B cell (primary cell): ENCODE data around the gene APCDD1L. TPM values are rescaled to one million over a fixed set of nuclear protein-coding genes. Genes with fewer than 3 reads are reported as not detected.

Experiments used
- ATAC-seq: fragments of 200-7000 bp; cut with Tn5 transposase; one replicate; pipeline ENCODE4 v1.10.0; 2021; ENCODE audit warnings: low read depth, mild to moderate bottlenecking, moderate number of reproducible peaks, moderate library complexity
- CTCF ChIA-PET: fragments of 350-600 bp; sonication (Branson Sonifier 250); formaldehyde crosslinking; loops from one replicate; lab custom pipeline; 2021; ENCODE audit warnings: antibody characterized with exemption, inconsistent platforms; lab: Charles Lee
- POLR2A ChIA-PET: fragments of 350-600 bp; sonication (Branson Sonifier 250); formaldehyde crosslinking; loops from one replicate; lab custom pipeline; 2021; ENCODE audit warnings: antibody characterized with exemption; lab: Charles Lee
- DNase-seq: peaks from one replicate; pipeline ENCODE4 v3.0.0; 2013
- H2AFZ ChIP-seq: 2 replicates; pipeline ENCODE4 v1.6.1; 2012; ENCODE audit warnings: mild to moderate bottlenecking, low read depth, low read length; ENCODE audit not compliant: insufficient read depth, poor library complexity, severe bottlenecking
- H3K27ac ChIP-seq, 2 donors: 1 replicate in 1 of 2; 2 replicates in 1 of 2; pipeline ENCODE4 v1.5.1; 2012 to 2013; ENCODE audit warnings: low read length in 2 of 2, mild to moderate bottlenecking in 2 of 2, moderate library complexity in 1 of 2
- H3K27me3 ChIP-seq, 4 experiments: fragments of 200-600 bp in 1 of 4; sonication (generic) in 1 of 4; replicated peaks in 1 of 4; 1 replicate in 2 of 4; 2 replicates in 2 of 4; pipeline versions ENCODE4 v1.6.1 to v1.7.0; 2013 to 2016; ENCODE audit warnings: low read length in 3 of 4, mild to moderate bottlenecking in 2 of 4, mixed read lengths in 1 of 4, moderate library complexity in 1 of 4; ENCODE audit not compliant: insufficient read depth in 4 of 4, control insufficient read depth in 3 of 4; ENCODE audit errors: control extremely low read depth in 1 of 4
- H3K36me3 ChIP-seq, 2 experiments: replicated peaks in 1 of 2; 1 replicate in 1 of 2; 2 replicates in 1 of 2; pipeline versions ENCODE4 v1.6.1 to v1.7.1; 2013; ENCODE audit warnings: low read length in 1 of 2; ENCODE audit not compliant: insufficient read depth in 2 of 2, control insufficient read depth in 1 of 2; ENCODE audit errors: control extremely low read depth in 1 of 2, extremely low read depth in 1 of 2
- H3K4me1 ChIP-seq, 2 donors: fragments of 200-600 bp in 1 of 2; sonication (generic) in 1 of 2; 1 replicate in 1 of 2; 2 replicates in 1 of 2; pipeline versions ENCODE4 v1.5.1 to v1.6.1; 2013 to 2017; ENCODE audit warnings: low read length in 2 of 2; ENCODE audit not compliant: control insufficient read depth in 2 of 2, insufficient read depth in 2 of 2
- H3K4me2 ChIP-seq: replicated peaks from 2 replicates; pipeline ENCODE3; 2012; ENCODE audit warnings: mild to moderate bottlenecking, low read depth, low read length; ENCODE audit not compliant: poor library complexity, severe bottlenecking
- H3K4me3 ChIP-seq, 5 experiments: fragments of 200-600 bp in 1 of 5; sonication (generic) in 1 of 5; 1 replicate in 3 of 5; 2 replicates in 2 of 5; pipeline versions ENCODE4 v1.5.1 to v1.7.0; 2011 to 2016; ENCODE audit warnings: low read length in 4 of 5, mild to moderate bottlenecking in 4 of 5, low read depth in 2 of 5, control low read depth in 1 of 5, moderate library complexity in 1 of 5; ENCODE audit not compliant: insufficient read depth in 1 of 5; ENCODE audit errors: control extremely low read depth in 1 of 5, extremely low read depth in 1 of 5
- H3K79me2 ChIP-seq: fragments of 200-600 bp; sonication (generic); one replicate; pipeline ENCODE4 v1.6.0; 2016; ENCODE audit warnings: low read length; ENCODE audit not compliant: control insufficient read depth, insufficient read depth
- H3K9ac ChIP-seq: fragments of 200-600 bp; sonication (generic); 2 replicates; pipeline ENCODE4 v1.6.1; 2017; ENCODE audit warnings: mild to moderate bottlenecking, low read length, moderate library complexity
- H3K9me3 ChIP-seq, 3 donors: one replicate each; pipeline versions ENCODE4 v1.6.1 to v1.7.1; 2013; ENCODE audit warnings: low read length in 2 of 3; ENCODE audit not compliant: control insufficient read depth in 2 of 3, insufficient read depth in 1 of 3; ENCODE audit errors: control extremely low read depth in 1 of 3
- H4K20me1 ChIP-seq: 2 replicates; pipeline ENCODE4 v1.6.0; 2012; ENCODE audit warnings: mild to moderate bottlenecking, low read length; ENCODE audit not compliant: insufficient read depth, control insufficient read depth, poor library complexity, severe bottlenecking
- H3K27ac Mint-ChIP-seq: one replicate; pipeline ENCODE4 v1.8.0; 2021; ENCODE audit warnings: mixed read lengths
- H3K27me3 Mint-ChIP-seq: one replicate; pipeline ENCODE4 v1.8.0; 2021; ENCODE audit warnings: mixed read lengths
- H3K4me1 Mint-ChIP-seq: one replicate; pipeline ENCODE4 v1.8.0; 2021; ENCODE audit warnings: mixed read lengths
- H3K4me3 Mint-ChIP-seq: one replicate; pipeline ENCODE4 v1.8.0; 2021; ENCODE audit warnings: mixed read lengths
- H3K9me3 Mint-ChIP-seq: one replicate; pipeline ENCODE4 v1.8.0; 2022; ENCODE audit warnings: mixed read lengths; ENCODE audit not compliant: insufficient read depth
- CTCF ChIP-seq: fragments of 200-600 bp; IDR thresholded peaks from one replicate; pipeline ENCODE4 v1.8.0; 2022; ENCODE audit warnings: antibody characterized with exemption, mild to moderate bottlenecking
- EZH2 ChIP-seq: IDR thresholded peaks from 2 replicates; pipeline ENCODE4 v1.6.1; 2012; ENCODE audit warnings: borderline replicate concordance, low read depth, mild to moderate bottlenecking, moderate library complexity, low read length; ENCODE audit not compliant: insufficient read depth, poor library complexity, severe bottlenecking
- WGBS: methylation state at CpG from one replicate; pipeline ENCODE4 v1.1.5; 2013; ENCODE audit warnings: missing lambda C conversion rate; ENCODE audit not compliant: insufficient coverage; 5-methylcytosine and 5-hydroxymethylcytosine counted together
- intact Hi-C: fragments of 100-400 bp; cut with micrococcal nuclease; formaldehyde crosslinking; loops from one replicate; pipeline ENCODE4 v1.10.0; 2022
- polyA plus RNA-seq: library from polyadenylated mRNA; depleted of rRNA; stranded (reverse); fragments of >200 nt; gene quantifications from 2 replicates; pipeline ENCODE4 v1.2.3, GENCODE V29; 2012
- total RNA-seq, 2 donors: library from RNA; stranded (reverse); fragments of 120-200 nt in 1 of 2; gene quantifications; 1 replicate in 1 of 2; 2 replicates in 1 of 2; pipeline versions ENCODE4 v1.2.3 to v1.2.4, GENCODE V29; 2013 to 2022

Gene APCDD1L
- total and polyA plus RNA-seq, 2 donors (not counting 1 experiment from before 2014, with no cell fraction given): not detected

GRCh38 chr20:58431134-58431533 is 84.1 kb downstream of the APCDD1L start:
- H3K27ac Mint-ChIP-seq: no peak overlapping the region
- H4K20me1 ChIP-seq: peaks cover 78% of the 10 kb centered on the region
- H3K9ac ChIP-seq: no peak overlapping the region
- H3K36me3 ChIP-seq: peaks cover 0 to 31% of the 10 kb centered on the region in 2 experiments
- no peaks in the 10 kb centered on the region for H3K9me3 Mint-ChIP-seq
- no peaks in the 10 kb centered on the region for H3K4me1 ChIP-seq
- no peak overlapping the region for H2AFZ ChIP-seq
- ChIA-PET CTCF (no interaction called here), POLR2A (interaction anchor here (0.7 kb wide), 1 partner anchor 202 kb away, joined by 3 read pairs; no protein-coding TSS in a partner anchor)
- TF ChIP-seq EZH2: no peak
- no peak for TF ChIP-seq CTCF
- peaks cover 0 to 2% (median 0%) of the 10 kb centered on the region in 3 donors for H3K9me3 ChIP-seq
- no peak overlapping the region for H3K4me2 ChIP-seq
- peaks cover 14% of the 10 kb centered on the region for H3K4me1 Mint-ChIP-seq
- no peak overlapping the region for H3K4me3 ChIP-seq
- intact Hi-C loops: no loop called here
- WGBS: no CpG with 5 or more reads among the region's 2 CpGs
- no peak for DNase-seq
- ATAC-seq: no peak
- H3K27ac ChIP-seq: no peak overlapping the region
- peaks cover 76% of the 10 kb centered on the region for H3K79me2 ChIP-seq
- H3K4me3 Mint-ChIP-seq: no peak overlapping the region
- H3K27me3 ChIP-seq: no peaks in the 10 kb centered on the region
- no peaks in the 10 kb centered on the region for H3K27me3 Mint-ChIP-seq

GRCh38 chr20:58429303-58429702 is 85.9 kb downstream of the APCDD1L start:
- Histone ChIP-seq H3K9me3 (peaks cover 0 to 2% (median 0%) of the 10 kb centered on the region in 3 donors), H3K27me3 (no peaks in the 10 kb centered on the region), H3K4me2 (no peak overlapping the region), H4K20me1 (peaks cover 72% of the 10 kb centered on the region), H3K9ac (no peak overlapping the region), H3K4me3 (no peak overlapping the region), H3K4me1 (no peaks in the 10 kb centered on the region), H3K27ac (no peak overlapping the region), H3K36me3 (peaks cover 0 to 41% of the 10 kb centered on the region in 2 experiments), H3K79me2 (peaks cover 70% of the 10 kb centered on the region), H2AFZ (no peak overlapping the region)
- Mint-ChIP-seq H3K4me3 (no peak overlapping the region), H3K27me3 (no peaks in the 10 kb centered on the region), H3K9me3 (no peaks in the 10 kb centered on the region), H3K4me1 (peaks cover 12% of the 10 kb centered on the region), H3K27ac (no peak overlapping the region)
- 97% methylated on average over 5 of the region's 7 CpGs for WGBS
- TF ChIP-seq CTCF (no peak), EZH2 (no peak)
- ChIA-PET CTCF (no interaction called here), POLR2A (interaction anchor here (0.7 kb wide), 1 partner anchor 165 kb away, joined by 3 read pairs; no protein-coding TSS in a partner anchor)
- ATAC-seq (no peak), DNase-seq (no peak)
- intact Hi-C loops: no loop called here
